ENCODE data around the gene IGF2R.

DNA sequence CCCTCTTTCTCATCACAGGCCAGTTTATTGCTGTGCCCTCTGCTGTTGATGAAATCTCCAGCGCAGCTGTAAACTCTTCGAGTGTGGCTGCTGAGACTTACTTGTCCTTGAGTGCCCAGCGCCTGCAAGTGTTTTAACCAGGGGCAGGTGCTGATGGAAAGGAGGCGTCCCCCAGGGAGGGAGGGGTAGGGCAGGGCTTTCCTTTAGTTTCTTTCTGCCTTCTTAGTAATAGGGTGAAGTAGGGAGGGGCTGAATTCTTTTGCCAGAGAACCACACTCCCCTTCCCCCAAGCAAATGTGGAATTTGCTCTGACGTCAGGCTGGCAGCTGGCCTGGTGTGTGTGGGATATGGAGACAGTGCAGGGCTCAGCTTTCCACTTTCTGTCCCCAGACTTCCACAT lies 61.2 kb downstream of the IGF2R start:
- TF ChIP-seq EZH2phosphoT487 (IDR thresholded peaks at IDR 0.05), result no peak
- TF ChIP-seq EZH2 (IDR thresholded peaks at IDR 0.05), result no peak
- TF ChIP-seq, protein P1, sequence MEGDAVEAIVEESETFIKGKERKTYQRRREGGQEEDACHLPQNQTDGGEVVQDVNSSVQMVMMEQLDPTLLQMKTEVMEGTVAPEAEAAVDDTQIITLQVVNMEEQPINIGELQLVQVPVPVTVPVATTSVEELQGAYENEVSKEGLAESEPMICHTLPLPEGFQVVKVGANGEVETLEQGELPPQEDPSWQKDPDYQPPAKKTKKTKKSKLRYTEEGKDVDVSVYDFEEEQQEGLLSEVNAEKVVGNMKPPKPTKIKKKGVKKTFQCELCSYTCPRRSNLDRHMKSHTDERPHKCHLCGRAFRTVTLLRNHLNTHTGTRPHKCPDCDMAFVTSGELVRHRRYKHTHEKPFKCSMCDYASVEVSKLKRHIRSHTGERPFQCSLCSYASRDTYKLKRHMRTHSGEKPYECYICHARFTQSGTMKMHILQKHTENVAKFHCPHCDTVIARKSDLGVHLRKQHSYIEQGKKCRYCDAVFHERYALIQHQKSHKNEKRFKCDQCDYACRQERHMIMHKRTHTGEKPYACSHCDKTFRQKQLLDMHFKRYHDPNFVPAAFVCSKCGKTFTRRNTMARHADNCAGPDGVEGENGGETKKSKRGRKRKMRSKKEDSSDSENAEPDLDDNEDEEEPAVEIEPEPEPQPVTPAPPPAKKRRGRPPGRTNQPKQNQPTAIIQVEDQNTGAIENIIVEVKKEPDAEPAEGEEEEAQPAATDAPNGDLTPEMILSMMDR (IDR thresholded peaks at IDR 0.05), result peak; percentile 0

Measured in neural progenitor cell (in vitro differentiated cells).